Hepatocyte (in vitro differentiated cells): Measurements from ENCODE around the gene VPS4A.

Experiments used
- EZH2 ChIP-seq: fragments of 200-600 bp; sonication (generic); IDR thresholded peaks from 2 replicates; pipeline ENCODE4 v1.6.1; 2016; ENCODE audit warnings: antibody characterized with exemption, mild to moderate bottlenecking, borderline replicate concordance
- TF ChIP-seq, protein P1 (sequence below): fragments of 200-600 bp; sonication (generic); IDR thresholded peaks from 2 replicates; pipeline ENCODE4 v1.5.1; 2016; ENCODE audit warnings: antibody characterized with exemption, mild to moderate bottlenecking; ENCODE audit not compliant: poor library complexity

DNA sequence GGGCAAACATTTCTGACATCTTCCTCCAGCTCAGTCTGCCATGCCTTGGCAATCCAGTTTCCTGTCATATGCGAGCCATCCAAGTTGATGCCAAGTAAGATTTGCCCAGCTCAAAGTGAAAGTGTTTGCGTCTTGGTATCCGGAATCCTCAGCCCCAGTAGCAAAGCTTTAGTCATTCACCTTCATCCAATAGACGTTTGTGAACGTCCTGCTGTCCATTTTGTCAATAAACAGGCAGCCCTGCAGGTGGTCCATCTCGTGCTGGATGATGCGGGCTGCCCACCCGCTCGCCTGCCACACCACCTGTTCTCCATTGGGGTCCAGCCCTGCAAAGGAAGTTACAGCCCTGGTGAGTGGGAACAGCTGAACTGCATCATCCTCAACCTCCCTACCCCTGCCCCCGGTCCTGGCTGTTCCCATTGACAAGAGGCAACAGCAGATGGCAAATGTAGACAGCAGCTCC is 17.7 kb downstream of the VPS4A start:
- TF ChIP-seq, protein P1, sequence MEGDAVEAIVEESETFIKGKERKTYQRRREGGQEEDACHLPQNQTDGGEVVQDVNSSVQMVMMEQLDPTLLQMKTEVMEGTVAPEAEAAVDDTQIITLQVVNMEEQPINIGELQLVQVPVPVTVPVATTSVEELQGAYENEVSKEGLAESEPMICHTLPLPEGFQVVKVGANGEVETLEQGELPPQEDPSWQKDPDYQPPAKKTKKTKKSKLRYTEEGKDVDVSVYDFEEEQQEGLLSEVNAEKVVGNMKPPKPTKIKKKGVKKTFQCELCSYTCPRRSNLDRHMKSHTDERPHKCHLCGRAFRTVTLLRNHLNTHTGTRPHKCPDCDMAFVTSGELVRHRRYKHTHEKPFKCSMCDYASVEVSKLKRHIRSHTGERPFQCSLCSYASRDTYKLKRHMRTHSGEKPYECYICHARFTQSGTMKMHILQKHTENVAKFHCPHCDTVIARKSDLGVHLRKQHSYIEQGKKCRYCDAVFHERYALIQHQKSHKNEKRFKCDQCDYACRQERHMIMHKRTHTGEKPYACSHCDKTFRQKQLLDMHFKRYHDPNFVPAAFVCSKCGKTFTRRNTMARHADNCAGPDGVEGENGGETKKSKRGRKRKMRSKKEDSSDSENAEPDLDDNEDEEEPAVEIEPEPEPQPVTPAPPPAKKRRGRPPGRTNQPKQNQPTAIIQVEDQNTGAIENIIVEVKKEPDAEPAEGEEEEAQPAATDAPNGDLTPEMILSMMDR: no peak
- no peak for TF ChIP-seq EZH2
